Measurements from ENCODE around the gene TSEN15.
"Not testable (repeated sequence)": the region's sequence is repeated elsewhere in the genome, so short reads cannot be mapped to it uniquely, and the experiment has no call there.

The TSEN15 gene

DNA sequence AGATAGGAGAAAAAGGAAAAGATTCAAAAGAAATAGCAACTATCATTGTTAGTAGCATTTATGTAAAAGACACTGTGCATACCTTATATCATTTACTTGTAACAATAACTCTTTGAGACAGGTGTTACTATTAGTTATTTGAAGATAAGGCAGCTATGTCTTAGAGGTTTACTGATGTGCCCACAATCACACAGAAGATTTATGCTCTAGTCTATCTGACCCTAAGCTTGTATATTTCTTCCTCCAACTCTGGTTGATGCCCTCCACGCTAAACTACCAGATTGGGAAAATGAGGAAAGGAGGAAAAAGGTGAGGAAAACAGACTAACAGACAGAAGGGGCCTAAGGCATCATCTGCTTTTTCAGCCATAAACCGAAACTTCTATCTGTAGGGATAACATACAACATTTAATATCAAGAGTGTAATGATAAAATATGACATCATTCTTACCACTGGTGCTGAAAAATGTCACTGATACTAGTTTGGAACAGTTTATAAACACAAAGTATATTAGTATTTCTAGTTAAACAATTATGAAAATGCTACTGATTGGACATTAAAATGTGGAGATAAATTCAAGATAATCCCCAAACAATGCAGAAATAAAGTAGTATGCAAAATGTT lies 19.1 kb upstream of the TSEN15 start:
- no peak for DNase-seq

- no peak for DNase-seq
Measured at GRCh38 chr1:184032930-184033418, 18.6 kb upstream of the TSEN15 start.

DNA sequence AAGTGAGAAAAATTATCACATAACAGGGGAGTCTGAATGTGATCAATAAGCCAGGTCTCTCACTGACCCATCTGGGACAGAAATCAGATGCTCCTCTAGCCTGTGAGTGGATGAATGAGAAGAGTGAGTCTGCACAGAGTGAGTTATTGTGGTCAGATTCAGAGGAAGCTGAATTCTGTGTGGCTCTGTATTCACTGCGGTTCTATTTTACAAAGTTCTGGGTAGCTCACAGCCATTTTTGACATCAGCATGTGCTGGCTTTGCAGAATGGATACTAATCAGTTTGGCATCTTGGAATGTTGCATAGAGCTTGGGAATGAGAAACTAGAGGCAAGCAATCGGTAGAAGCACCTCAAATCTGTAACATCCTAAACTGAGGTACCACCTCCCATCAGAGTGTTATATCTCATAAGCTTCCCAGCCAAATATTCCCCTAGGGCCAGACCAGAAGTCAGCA lies 17.8 kb upstream of the TSEN15 start:
- DNase-seq, result no peak

DNA sequence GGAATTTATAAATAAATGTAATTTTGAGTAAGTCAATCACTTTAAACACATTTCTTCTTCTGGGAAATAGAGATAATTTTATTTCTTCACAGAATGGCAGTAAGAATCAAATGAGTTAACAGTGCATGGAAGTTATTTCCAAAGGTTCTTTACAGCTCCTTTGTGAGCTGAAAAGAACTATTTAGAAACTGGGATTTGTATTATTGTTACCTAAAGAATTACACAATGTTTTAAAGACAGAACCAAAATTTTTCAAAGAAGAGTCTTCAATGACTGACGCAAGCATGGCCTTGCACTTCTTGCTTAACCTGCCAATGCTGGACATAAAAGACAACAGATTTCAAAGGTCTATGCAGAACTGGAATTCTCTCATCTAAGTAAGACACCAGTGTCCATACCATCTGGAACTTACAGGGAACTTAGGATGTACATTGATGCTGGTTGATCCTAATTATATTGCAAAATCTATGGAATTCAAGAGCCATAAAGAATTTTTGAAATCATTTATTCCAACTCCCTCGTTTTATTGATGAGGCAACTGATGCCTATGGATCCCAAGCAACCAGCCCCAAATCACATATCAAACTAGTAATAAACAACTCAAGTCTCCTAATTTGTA lies 16.7 kb upstream of the TSEN15 start:
- DNase-seq, result no peak

GRCh38 chr1:184035719-184036516 lies 15.6 kb upstream of the TSEN15 start:
- no peak for DNase-seq

DNA sequence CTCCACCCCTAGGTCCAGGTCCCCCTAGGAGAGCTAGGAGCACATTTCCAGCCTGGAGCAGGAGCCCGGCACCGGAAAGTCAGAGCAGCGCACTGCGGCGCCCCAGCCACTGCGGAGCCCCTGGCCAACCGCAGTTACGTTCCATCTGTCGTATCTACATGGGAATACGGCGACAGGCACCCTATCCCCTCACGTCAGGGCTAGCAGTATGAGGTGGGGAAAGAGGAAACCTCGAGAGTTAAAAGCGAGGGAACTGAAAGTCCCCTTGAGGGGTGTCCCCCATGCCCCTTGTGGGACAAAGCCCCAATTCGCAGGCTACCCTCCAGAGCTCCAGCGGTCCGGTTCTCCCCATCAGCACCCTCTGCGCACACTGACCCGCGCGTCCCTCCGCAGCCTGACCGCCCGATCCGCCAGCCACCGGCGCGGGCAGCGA lies 15.0 kb upstream of the TSEN15 start:
- DNase-seq, result peak in 1 of 2 experiments; percentile 12

DNA sequence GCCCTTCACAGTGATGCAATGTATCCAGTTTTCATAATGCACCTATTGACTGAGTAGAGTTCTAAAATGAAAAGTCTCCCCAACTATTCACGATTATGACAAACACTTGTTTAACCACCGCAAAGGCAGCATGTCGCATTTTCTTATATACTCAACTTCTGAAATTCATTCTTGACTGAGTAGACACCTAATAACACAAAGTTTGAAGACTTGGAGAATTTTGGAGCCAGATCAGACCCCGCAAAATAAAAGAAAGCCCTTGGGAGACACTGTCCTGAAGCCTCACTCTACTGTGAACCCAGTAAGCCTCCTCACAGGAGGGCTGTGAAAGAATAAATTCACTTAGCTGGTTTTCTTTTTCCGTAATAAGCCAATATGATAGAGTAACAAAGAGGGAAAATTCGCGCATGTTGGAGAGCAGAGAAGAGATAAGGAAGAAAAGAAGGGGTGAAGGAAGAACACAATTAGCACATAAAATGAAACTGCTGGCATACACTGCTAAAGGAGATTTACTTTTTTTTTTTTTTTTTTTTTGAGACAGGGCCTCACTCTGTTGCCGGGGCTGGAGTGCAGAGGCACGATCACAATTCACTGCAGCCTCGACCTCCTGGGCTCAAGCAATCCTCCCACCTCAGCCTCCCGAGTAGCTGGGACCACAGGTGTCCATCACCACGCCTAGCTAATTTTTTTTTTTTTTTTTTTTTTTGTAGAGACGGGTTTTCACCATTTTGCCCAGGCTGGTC lies 13.5 kb upstream of the TSEN15 start:
- DNase-seq, result no peak

GRCh38 chr1:184039126-184039525 lies 12.4 kb upstream of the TSEN15 start:
- no peak for DNase-seq

- DNase-seq, result no peak
Measured at GRCh38 chr1:184041731-184042130, 9.8 kb upstream of the TSEN15 start.

DNA sequence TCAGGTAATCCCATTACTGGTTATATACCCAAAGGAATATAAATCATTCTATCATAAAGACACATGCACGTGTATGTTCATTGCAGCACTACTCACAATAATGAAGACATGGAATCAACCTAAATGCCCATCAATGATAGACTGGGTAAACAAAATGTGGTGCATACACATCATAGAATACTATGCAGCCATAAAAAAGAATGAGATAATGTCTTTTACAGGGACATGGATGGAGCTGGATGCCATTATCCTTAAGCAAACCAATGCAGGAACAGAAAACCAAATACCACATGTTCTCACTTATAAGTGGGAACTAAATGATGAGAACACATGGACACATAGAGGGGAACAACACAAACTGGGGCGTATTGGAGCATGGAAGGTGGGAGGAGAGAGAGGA lies 8.2 kb upstream of the TSEN15 start:
- DNase-seq, result not testable (repeated sequence)

DNA sequence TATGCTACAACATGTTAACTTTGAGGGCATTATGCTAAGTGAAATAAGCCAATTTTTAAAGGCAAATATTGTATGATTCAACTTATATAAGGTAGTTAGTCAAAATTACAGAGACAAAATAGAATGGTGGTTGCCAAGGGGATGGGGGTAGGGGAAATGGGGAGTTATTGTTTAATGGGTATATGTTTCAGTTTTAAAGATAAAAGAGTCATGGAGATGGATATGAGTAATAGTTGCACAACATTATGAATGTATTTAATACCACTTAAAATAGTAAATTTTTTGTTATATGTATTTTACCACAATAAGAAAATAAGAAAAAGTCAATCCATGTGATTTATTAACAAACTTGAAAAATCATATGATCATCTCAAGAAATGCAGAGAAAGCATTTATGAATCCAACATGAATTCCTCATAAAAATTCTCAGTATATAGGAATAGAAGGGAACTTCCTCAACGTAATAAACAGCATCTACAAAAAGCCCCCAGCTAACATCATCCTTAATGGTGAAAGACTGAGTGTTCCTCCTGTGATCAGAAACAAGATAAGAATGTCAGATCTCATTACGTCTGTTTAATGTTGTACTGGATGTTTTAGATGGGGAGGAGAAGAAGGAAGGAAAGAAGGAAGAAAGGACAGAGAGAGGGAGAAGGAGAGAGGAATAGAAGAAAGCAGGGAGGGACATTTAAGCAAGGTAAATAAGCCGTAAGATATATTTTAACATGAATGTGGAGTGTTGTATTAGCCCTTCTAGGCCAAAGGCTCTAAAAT lies 6.7 kb upstream of the TSEN15 start:
- no peak for DNase-seq

DNA sequence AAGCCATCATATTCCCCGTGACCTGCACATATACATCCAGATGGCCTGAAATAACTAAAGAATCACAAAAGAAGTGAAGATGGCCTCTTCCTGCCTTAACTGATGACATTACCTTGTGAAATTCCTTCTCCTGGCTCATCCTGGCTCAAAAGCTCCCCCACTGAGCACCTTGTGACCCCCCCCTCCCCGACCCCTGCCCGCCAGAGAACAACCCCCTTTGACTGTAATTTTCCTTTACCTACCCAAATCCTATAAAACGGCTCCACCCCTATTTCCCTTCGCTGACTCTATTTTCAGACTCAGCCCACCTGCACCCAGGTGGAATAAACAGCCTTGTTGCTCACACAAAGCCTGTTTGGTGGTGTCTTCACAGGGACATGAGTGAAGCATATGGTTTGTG lies 4.0 kb upstream of the TSEN15 start:
- not testable (repeated sequence) for DNase-seq

GRCh38 chr1:184048561-184049240 lies 2.8 kb upstream of the TSEN15 start:
- no peak for DNase-seq

GRCh38 chr1:184049291-184049690 lies 2.2 kb upstream of the TSEN15 start:
- no peak for DNase-seq

- no peak for DNase-seq
Measured at GRCh38 chr1:184049836-184050468, 1.6 kb upstream of the TSEN15 start.

DNA sequence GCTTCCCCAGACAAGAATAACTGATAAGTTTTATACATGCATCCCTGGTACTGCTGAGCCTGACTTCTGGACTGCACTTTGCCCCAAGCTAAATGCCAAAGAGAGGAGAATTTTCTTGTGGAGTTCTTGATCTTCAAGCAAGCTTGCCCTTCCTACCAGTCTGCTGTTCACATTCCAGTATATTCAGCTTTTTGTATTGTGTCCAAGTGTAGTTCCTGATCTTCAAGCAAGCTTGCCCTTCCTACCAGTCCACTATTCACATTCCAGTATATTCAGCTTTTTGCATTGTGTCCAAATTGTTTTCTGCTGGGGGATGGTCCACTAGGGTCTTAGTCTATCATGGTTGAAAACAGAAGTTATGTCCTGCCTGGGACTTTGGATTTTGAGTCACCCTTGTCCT lies 894 bp upstream of the TSEN15 start:
- no peak for DNase-seq

DNA sequence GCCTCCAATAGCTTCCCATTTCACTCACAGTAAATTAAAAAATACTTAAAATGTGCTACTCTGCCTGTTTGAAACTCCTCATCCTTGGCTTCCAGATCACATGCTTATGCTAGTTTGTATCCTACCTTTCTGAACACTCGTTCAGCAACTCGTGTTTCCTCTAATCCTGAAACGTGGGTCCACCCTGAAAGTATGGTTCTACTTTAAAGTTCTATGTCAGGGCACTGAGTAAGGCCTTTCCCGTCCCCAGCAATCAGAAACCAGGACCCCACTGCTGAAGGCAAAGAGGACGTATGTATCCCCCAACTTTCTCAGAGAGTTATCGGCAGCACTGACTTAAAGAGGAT lies 419 bp upstream of the TSEN15 start:
- no peak for DNase-seq

- DNase-seq, result no peak
Measured at GRCh38 chr1:184052194-184052559, 647 bp downstream of the TSEN15 start.

DNA sequence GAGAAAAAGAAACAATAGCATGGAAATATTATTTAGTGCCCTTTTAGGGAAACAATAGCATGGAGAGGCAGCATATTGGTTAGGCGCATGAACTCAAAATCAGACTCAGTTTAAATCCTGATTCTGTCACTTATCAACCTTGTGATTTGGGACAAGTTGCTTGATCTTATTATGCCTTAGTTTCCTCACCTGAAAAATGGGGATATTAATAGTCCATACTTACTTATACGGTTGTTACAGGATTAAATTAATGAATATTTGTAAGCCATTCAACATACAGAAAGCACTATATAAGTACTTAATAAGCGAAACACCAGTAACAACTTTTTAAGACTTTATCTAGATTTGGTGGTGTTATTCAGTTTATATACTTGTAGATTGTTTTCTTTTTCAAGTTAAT lies 1.2 kb downstream of the TSEN15 start:
- DNase-seq, result no peak

DNA sequence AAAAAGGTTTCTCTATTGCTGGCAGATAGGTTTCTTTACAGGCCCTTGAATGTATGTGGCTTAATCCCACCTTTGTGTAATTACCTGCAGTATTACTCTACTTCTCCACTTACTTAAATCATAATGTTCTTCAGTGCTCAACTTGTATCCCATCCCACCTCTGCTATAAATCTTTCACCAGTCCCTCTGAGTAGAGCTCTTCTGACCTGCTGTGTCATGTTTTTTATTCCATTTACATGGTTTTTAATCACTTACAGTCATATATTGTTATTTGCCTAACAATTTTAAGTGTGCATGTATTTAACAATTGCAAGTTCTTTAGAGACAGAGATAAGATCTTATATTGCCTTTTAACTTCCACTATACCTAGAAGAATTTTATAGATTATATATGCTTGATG lies 2.4 kb downstream of the TSEN15 start:
- no peak for DNase-seq

DNA sequence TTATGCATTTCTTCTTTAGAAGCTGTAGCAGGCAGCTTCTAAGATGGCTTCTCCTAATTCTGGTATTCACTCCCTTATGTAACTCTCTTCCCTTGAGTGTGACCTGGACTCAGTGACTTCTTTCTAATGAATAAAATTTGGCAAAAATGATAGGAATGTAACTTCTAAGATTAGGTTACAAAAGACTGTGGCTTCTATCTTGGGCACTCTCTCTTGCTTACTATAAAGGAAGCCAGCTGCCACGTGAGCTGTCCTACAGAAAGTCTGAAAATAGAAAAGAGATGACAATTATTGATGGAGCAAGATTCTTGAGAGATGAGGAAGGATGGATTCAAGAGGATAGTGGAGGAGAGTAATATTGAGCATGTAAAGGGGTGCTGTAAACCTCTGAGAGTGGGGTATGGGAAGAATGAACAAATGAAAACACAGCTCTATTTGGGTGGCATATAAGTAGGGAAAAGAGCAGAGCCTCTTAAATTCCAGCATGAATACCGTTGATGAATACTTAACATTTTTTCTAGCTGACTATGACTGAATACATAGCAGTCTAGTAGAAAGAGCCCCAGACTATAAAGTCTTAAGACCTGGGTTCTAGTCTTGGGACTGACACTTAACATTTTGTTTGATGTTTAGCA lies 5.5 kb downstream of the TSEN15 start:
- no peak for DNase-seq
